Neutrophil (primary cell): Measurements from ENCODE around the gene PCDHB9.
"Not testable (repeated sequence)": the region's sequence is repeated elsewhere in the genome, so short reads cannot be mapped to it uniquely, and the experiment has no call there.

Experiments used
- H3K27ac ChIP-seq: fragments of 200-600 bp; sonication (generic); 2 replicates; pipeline ENCODE4 v1.5.1; 2016; ENCODE audit warnings: mild to moderate bottlenecking, moderate library complexity
- H3K27me3 ChIP-seq: fragments of 200-600 bp; sonication (generic); 2 replicates; pipeline ENCODE4 v1.6.0; 2016; ENCODE audit warnings: mild to moderate bottlenecking
- H3K36me3 ChIP-seq: fragments of 200-600 bp; sonication (generic); 2 replicates; pipeline ENCODE4 v1.5.1; 2017
- H3K4me1 ChIP-seq, 2 experiments: fragments of 200-600 bp in 1 of 2; sonication (generic) in 1 of 2; 1 replicate in 1 of 2; 2 replicates in 1 of 2; pipeline versions ENCODE4 v1.5.1 to v1.6.1; 2013 to 2016; ENCODE audit warnings: low read depth in 1 of 2, low read length in 1 of 2, mild to moderate bottlenecking in 1 of 2, moderate library complexity in 1 of 2; ENCODE audit not compliant: control insufficient read depth in 1 of 2, insufficient read depth in 1 of 2
- H3K4me3 ChIP-seq, 2 experiments: fragments of 200-600 bp in 1 of 2; sonication (generic) in 1 of 2; 1 replicate in 1 of 2; 2 replicates in 1 of 2; pipeline ENCODE4 v1.5.1; 2013 to 2016; ENCODE audit warnings: low read depth in 1 of 2, low read length in 1 of 2, mild to moderate bottlenecking in 1 of 2, moderate library complexity in 1 of 2
- H3K9me3 ChIP-seq: fragments of 200-600 bp; sonication (generic); 2 replicates; pipeline ENCODE4 v1.5.1; 2016
- TF ChIP-seq, protein P1 (sequence below): fragments of 200-600 bp; sonication (generic); IDR thresholded peaks from 2 replicates; pipeline ENCODE4 v1.5.1; 2016; ENCODE audit warnings: antibody characterized with exemption

PCDHB9 gene

DNA sequence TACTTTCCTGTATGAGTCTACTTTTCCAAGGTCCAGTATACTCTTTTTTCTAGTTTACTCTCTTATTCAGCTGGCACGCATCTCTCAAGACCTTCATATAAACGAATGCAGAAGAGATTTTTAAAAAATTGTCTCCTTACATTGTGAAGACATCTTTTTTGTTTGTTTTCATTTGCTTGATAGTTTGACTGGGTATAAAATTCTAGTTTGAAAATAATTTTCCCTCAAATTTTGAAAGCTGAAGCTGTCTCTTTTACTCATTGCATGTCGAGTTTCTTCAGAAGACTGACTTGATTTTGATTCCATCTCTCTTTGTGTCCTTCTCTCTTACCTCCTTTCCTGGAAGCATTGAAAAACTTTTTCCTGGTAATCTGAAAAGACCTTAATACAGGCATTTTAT lies 9.4 kb downstream of the PCDHB9 start:
- no peaks in the 10 kb centered on the region for H3K36me3 ChIP-seq
- H3K27ac ChIP-seq: no peak overlapping the region
- no peak overlapping the region for H3K4me3 ChIP-seq
- peaks cover 19% of the 10 kb centered on the region for H3K27me3 ChIP-seq
- TF ChIP-seq, protein P1, sequence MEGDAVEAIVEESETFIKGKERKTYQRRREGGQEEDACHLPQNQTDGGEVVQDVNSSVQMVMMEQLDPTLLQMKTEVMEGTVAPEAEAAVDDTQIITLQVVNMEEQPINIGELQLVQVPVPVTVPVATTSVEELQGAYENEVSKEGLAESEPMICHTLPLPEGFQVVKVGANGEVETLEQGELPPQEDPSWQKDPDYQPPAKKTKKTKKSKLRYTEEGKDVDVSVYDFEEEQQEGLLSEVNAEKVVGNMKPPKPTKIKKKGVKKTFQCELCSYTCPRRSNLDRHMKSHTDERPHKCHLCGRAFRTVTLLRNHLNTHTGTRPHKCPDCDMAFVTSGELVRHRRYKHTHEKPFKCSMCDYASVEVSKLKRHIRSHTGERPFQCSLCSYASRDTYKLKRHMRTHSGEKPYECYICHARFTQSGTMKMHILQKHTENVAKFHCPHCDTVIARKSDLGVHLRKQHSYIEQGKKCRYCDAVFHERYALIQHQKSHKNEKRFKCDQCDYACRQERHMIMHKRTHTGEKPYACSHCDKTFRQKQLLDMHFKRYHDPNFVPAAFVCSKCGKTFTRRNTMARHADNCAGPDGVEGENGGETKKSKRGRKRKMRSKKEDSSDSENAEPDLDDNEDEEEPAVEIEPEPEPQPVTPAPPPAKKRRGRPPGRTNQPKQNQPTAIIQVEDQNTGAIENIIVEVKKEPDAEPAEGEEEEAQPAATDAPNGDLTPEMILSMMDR: no peak
- no peaks in the 10 kb centered on the region for H3K9me3 ChIP-seq
- no peaks in the 10 kb centered on the region for H3K4me1 ChIP-seq

- no peaks in the 10 kb centered on the region for H3K36me3 ChIP-seq
- H3K27me3 ChIP-seq: peaks cover 17% of the 10 kb centered on the region
- TF ChIP-seq, protein P1: no peak
- H3K27ac ChIP-seq: no peak within 1 kb of the TSS
- no peaks in the 10 kb centered on the region for H3K4me1 ChIP-seq
- no peak within 1 kb of the TSS for H3K4me3 ChIP-seq
- H3K9me3 ChIP-seq: no peaks in the 10 kb centered on the region
Observed at GRCh38 chr5:141199359-141200235, 12.6 kb downstream of the PCDHB9 start, which contains the start of gene PCDHB11. Gene PCDHB11 (plus strand): TSS chr5:141199627. CDS start chr5:141199775, 148 bp downstream.

DNA sequence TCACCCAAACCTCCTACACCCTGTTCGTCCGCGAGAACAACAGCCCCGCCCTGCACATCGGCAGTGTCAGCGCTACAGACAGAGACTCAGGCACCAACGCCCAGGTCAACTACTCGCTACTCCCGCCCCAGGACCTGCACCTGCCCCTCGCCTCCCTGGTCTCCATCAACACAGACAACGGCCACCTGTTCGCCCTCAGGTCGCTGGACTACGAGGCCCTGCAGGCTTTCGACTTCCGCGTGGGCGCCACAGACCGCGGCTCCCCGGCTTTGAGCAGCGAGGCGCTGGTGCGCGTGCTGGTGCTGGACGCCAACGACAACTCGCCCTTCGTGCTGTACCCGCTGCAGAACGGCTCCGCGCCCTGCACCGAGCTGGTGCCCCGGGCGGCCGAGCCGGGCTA lies 14.2 kb downstream of the PCDHB9 start:
- not testable (repeated sequence) for H3K4me3 ChIP-seq, H3K4me1 ChIP-seq, H3K36me3 ChIP-seq, H3K9me3 ChIP-seq, H3K27ac ChIP-seq
- peaks cover 15% of the 10 kb centered on the region for H3K27me3 ChIP-seq

DNA sequence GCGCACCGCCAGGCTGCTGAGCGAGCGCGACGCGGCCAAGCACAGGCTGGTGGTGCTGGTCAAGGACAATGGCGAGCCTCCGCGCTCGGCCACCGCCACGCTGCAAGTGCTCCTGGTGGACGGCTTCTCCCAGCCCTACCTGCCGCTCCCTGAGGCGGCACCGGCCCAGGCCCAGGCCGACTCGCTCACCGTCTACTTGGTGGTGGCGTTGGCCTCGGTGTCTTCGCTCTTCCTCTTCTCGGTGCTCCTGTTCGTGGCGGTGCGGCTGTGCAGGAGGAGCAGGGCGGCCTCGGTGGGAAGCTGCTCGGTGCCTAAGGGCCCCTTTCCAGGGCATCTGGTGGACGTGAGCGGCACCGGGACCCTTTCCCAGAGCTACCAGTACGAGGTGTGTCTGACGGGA lies 14.7 kb downstream of the PCDHB9 start:
- not testable (repeated sequence) for H3K4me1 ChIP-seq, H3K9me3 ChIP-seq, H3K4me3 ChIP-seq, H3K27ac ChIP-seq, H3K36me3 ChIP-seq
- H3K27me3 ChIP-seq: peaks cover 15% of the 10 kb centered on the region

DNA sequence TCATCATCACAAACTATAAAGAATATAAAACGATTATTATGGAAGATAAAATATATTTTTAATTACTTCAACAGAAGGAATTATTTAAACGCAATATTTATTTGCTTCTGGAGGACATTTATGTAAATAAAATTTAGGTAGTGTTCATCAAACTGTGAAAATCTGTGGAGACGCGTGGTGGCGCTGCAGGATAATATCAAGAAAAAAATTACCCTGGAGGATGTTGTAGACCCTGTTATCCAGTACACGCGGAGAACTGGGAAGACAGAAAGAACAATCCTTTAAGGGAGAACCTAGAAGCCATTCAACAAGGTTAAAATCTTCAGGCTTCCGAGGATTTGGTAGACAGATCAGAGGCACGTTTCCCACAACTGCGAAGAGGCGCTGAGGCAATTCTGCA lies 21.5 kb downstream of the PCDHB9 start, which contains the start of gene PCDHB12:
TSS of gene PCDHB12 (plus strand) at position 242 of the 400 bp plus-strand sequence. CDS start 189 bp downstream, outside the sequence.
- H3K9me3 ChIP-seq: peaks cover 7% of the 10 kb centered on the region
- H3K27me3 ChIP-seq: peaks cover 44% of the 10 kb centered on the region
- TF ChIP-seq, protein P1: no peak
- no peaks in the 10 kb centered on the region for H3K36me3 ChIP-seq
- H3K27ac ChIP-seq: no peak within 1 kb of the TSS
- no peaks in the 10 kb centered on the region for H3K4me1 ChIP-seq
- H3K4me3 ChIP-seq: no peak within 1 kb of the TSS

- H3K9me3 ChIP-seq, H3K27ac ChIP-seq, H3K4me3 ChIP-seq, H3K36me3 ChIP-seq, H3K4me1 ChIP-seq: not testable (repeated sequence)
- H3K27me3 ChIP-seq: peaks cover 56% of the 10 kb centered on the region
Observed at GRCh38 chr5:141210281-141210680, 23.3 kb downstream of the PCDHB9 start.

- H3K27me3 ChIP-seq: peaks cover 60% of the 10 kb centered on the region
- H3K27ac ChIP-seq, H3K36me3 ChIP-seq, H3K9me3 ChIP-seq, H3K4me3 ChIP-seq, H3K4me1 ChIP-seq: not testable (repeated sequence)
Observed at GRCh38 chr5:141210849-141211248, 23.9 kb downstream of the PCDHB9 start.

DNA sequence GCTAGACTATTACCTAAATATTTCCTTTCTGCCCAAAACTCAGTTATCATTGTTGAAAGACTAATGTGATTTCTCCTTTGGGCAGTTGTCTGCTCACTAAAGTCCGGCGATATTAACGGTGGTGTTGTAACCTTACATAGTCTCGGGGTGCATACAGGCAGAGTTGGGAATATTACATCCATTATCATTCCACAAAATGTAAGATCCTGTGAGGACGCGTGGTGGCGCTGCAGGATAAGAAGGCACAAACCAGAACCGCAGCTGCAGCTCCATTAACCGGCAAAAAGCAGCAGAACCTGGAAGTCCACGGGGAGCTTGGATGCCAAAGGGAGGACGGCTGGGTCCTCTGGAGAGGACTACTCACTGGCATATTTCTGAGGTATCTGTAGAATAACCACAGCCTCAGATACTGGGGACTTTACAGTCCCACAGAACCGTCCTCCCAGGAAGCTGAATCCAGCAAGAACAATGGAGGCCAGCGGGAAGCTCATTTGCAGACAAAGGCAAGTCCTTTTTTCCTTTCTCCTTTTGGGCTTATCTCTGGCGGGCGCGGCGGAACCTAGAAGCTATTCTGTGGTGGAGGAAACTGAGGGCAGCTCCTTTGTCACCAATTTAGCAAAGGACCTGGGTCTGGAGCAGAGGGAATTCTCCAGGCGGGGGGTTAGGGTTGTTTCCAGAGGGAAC lies 26.8 kb downstream of the PCDHB9 start, which contains the start of gene PCDHB13:
TSS of gene PCDHB13 (plus strand) at position 264 of the 684 bp plus-strand sequence. CDS start at position 469, 205 bp downstream.
- not testable (repeated sequence) for H3K9me3 ChIP-seq

GRCh38 chr5:141214583-141214982 lies 27.6 kb downstream of the PCDHB9 start:
- not testable (repeated sequence) for H3K4me1 ChIP-seq, H3K27ac ChIP-seq, H3K9me3 ChIP-seq, H3K36me3 ChIP-seq, H3K4me3 ChIP-seq
- H3K27me3 ChIP-seq: peaks cover 55% of the 10 kb centered on the region

More for the DNA sequence above, 26.8 kb downstream of the PCDHB9 start, which contains the start of gene PCDHB13:
- peaks cover 62% of the 10 kb centered on the region for H3K27me3 ChIP-seq
- not testable (repeated sequence) for H3K36me3 ChIP-seq, H3K27ac ChIP-seq, H3K4me3 ChIP-seq, H3K4me1 ChIP-seq

DNA sequence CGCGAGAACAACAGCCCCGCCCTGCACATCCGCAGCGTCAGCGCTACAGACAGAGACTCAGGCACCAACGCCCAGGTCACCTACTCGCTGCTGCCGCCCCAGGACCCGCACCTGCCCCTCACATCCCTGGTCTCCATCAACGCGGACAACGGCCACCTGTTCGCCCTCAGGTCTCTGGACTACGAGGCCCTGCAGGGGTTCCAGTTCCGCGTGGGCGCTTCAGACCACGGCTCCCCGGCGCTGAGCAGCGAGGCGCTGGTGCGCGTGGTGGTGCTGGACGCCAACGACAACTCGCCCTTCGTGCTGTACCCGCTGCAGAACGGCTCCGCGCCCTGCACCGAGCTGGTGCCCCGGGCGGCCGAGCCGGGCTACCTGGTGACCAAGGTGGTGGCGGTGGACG lies 28.5 kb downstream of the PCDHB9 start:
- H3K27me3 ChIP-seq: peaks cover 46% of the 10 kb centered on the region
- H3K4me3 ChIP-seq, H3K36me3 ChIP-seq, H3K9me3 ChIP-seq, H3K4me1 ChIP-seq, H3K27ac ChIP-seq: not testable (repeated sequence)
